Endothelial cell (in vitro differentiated cells): ENCODE measurements around the gene MYCBP2. TPM values are rescaled to one million over a fixed set of nuclear protein-coding genes. Genes with fewer than 3 reads are reported as not detected.

Source experiments
- DNase-seq: peaks from one replicate; pipeline ENCODE4 v3.0.0; 2021; ENCODE audit warnings: low spot score
- H3K27ac Mint-ChIP-seq: one replicate; pipeline ENCODE4 v1.8.0; 2021; ENCODE audit warnings: mixed read lengths, inconsistent platforms; ENCODE audit not compliant: unreplicated experiment
- H3K27me3 Mint-ChIP-seq: one replicate; pipeline ENCODE4 v1.8.0; 2021; ENCODE audit warnings: mild to moderate bottlenecking, moderate library complexity, mixed read lengths, inconsistent platforms; ENCODE audit not compliant: unreplicated experiment
- H3K36me3 Mint-ChIP-seq: one replicate; pipeline ENCODE4 v1.8.0; 2021; ENCODE audit warnings: mild to moderate bottlenecking, low read depth, mixed read lengths, inconsistent platforms; ENCODE audit not compliant: unreplicated experiment
- H3K4me1 Mint-ChIP-seq: one replicate; pipeline ENCODE4 v1.8.0; 2021; ENCODE audit warnings: mild to moderate bottlenecking, mixed read lengths, inconsistent platforms; ENCODE audit not compliant: unreplicated experiment
- H3K4me3 Mint-ChIP-seq: one replicate; pipeline ENCODE4 v1.8.0; 2021; ENCODE audit warnings: mild to moderate bottlenecking, mixed read lengths, inconsistent platforms; ENCODE audit not compliant: unreplicated experiment
- H3K9me3 Mint-ChIP-seq: one replicate; pipeline ENCODE4 v1.8.0; 2021; ENCODE audit warnings: mixed read lengths, inconsistent platforms; ENCODE audit not compliant: unreplicated experiment
- total RNA-seq: library from RNA; stranded (reverse); fragmentation: NEBNext Ultra II Directional; extraction: Animal tissue kit (Norgen Biotek cat#: 25700); gene quantifications from one replicate; pipeline ENCODE4 v1.2.1, GENCODE V29; 2021; ENCODE audit not compliant: unreplicated experiment
- TF ChIP-seq, protein P1 (sequence below): fragments of 200-600 bp; sonication (generic); IDR thresholded peaks from one replicate; pipeline ENCODE4 v1.5.0; 2021; ENCODE audit warnings: antibody characterized with exemption; ENCODE audit not compliant: unreplicated experiment

Gene MYCBP2
- total RNA-seq, 1 donor from 2014 or later = 94.7 TPM

DNA sequence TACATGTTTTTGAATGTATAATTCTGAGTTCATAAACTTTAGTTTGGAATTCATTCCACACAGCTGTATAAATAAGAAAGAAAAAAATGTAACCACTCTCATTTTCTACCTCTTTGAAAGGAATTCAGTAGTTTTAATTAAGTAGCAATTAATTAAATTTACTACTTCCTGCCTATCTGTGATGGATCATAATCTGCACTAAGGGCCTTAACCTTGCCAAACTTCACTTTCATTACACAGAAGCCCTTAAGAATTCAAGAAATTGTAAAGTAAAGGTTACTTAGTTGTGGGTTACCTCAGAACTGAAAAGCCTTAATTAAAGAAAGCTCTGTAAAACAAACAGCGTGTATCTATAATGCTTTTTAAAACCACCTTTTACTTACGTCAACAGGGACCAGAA is 188.1 kb downstream of the MYCBP2 start:
- Mint-ChIP-seq H3K9me3 (no peaks in the 10 kb centered on the region), H3K27ac (no peak overlapping the region), H3K36me3 (peaks cover 7% of the 10 kb centered on the region), H3K27me3 (no peaks in the 10 kb centered on the region), H3K4me1 (no peaks in the 10 kb centered on the region), H3K4me3 (no peak overlapping the region)
- TF ChIP-seq, protein P1, sequence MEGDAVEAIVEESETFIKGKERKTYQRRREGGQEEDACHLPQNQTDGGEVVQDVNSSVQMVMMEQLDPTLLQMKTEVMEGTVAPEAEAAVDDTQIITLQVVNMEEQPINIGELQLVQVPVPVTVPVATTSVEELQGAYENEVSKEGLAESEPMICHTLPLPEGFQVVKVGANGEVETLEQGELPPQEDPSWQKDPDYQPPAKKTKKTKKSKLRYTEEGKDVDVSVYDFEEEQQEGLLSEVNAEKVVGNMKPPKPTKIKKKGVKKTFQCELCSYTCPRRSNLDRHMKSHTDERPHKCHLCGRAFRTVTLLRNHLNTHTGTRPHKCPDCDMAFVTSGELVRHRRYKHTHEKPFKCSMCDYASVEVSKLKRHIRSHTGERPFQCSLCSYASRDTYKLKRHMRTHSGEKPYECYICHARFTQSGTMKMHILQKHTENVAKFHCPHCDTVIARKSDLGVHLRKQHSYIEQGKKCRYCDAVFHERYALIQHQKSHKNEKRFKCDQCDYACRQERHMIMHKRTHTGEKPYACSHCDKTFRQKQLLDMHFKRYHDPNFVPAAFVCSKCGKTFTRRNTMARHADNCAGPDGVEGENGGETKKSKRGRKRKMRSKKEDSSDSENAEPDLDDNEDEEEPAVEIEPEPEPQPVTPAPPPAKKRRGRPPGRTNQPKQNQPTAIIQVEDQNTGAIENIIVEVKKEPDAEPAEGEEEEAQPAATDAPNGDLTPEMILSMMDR = no peak
- DNase-seq = no peak

DNA sequence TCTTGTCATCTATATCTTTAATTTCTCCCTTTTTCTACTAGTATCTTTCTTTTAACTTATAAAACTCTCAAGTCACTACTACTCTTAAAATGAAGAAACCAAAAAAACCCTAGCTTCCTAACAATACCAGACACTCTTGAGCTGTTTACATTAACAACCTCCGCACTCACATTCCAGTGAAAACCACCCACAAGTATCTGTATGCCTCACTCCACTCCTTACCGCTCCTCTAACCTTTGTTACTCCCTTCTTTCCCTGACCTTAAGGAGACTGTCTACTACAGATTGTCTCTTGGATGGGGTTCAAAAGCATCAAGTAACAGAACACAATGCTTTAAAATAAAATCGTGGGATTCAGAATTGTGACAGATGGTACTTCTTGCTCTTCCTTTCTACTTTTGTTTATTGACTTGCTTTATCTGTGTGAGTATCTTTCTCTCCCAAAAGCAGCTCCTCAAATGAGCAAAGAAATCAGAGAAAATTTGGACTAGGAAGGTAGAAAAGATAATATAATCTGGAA is 189.9 kb downstream of the MYCBP2 start:
- H3K36me3 Mint-ChIP-seq = no peaks in the 10 kb centered on the region
- DNase-seq = no peak
- TF ChIP-seq, protein P1 = no peak
- no peak overlapping the region for H3K27ac Mint-ChIP-seq
- H3K4me3 Mint-ChIP-seq = no peak overlapping the region
- H3K9me3 Mint-ChIP-seq = no peaks in the 10 kb centered on the region
- no peaks in the 10 kb centered on the region for H3K4me1 Mint-ChIP-seq
- H3K27me3 Mint-ChIP-seq = no peaks in the 10 kb centered on the region

DNA sequence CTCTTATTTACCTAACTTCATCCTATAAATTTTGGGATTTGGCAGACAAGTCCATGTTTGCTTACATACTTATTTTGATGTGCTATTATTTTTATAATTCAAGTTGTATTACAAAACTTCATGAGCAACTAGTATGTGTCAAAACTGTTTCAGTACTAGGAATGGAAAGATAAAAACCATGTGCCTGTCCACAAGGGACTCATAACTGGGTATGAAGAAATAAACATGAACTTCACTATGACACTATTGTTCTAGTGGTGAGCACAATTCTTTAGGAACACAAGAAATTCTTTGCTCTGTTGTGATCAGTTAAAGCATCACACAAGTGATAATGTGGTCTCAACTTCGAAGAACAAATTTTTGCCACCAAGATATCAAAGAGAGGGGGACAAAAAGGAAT is 202.5 kb downstream of the MYCBP2 start:
- H3K4me3 Mint-ChIP-seq = no peak overlapping the region
- H3K9me3 Mint-ChIP-seq = no peaks in the 10 kb centered on the region
- no peak overlapping the region for H3K27ac Mint-ChIP-seq
- H3K36me3 Mint-ChIP-seq = peaks cover 3% of the 10 kb centered on the region
- DNase-seq = no peak
- H3K4me1 Mint-ChIP-seq = peaks cover 2% of the 10 kb centered on the region
- TF ChIP-seq, protein P1 = no peak
- no peaks in the 10 kb centered on the region for H3K27me3 Mint-ChIP-seq

DNA sequence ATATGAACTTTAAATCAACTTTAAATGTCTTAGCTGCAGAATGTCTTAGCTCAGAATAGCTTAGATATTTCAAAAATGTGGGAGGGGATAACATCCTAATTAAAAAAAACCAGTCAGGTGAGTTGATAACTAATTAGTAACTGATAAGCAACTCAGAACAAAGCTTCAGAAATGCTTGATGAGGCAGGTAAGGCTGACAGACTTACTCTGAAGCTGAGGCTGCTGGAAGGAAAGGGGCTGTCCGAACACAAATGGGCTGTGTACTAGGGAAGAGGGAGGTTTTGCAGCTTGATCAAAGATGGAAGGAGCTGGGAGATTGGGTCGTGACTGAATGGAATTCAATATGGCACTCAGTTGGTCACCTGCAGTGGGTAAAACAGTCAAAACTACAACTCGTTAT is 208.8 kb downstream of the MYCBP2 start:
- DNase-seq = no peak
- Mint-ChIP-seq H3K4me3 (no peak overlapping the region), H3K9me3 (no peaks in the 10 kb centered on the region)

DNA sequence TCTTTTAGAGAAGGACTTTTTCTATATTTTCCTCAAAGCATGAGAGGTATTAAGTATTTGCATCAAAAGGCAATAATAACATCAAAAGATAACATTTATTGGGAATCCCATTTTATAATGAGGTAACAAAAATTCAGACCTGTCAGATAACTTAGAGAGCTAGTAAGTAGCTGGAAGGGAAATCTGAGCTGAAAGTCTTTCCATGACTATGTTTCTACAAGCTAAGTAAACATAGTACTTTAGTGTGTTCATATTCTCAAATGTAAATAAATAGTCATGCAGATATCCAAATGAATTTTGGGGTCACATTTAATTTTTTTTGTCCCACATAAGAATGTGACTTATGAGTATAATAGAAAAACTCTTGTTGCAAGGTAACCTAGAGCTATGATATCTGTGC is 212.6 kb downstream of the MYCBP2 start:
- TF ChIP-seq, protein P1 = no peak
- no peak overlapping the region for H3K27ac Mint-ChIP-seq
- H3K4me3 Mint-ChIP-seq = no peak overlapping the region
- peaks cover 3% of the 10 kb centered on the region for H3K27me3 Mint-ChIP-seq
- DNase-seq = no peak
- no peaks in the 10 kb centered on the region for H3K4me1 Mint-ChIP-seq
- peaks cover 29% of the 10 kb centered on the region for H3K36me3 Mint-ChIP-seq
- H3K9me3 Mint-ChIP-seq = peaks cover 12% of the 10 kb centered on the region

More for the DNA sequence above, 208.8 kb downstream of the MYCBP2 start:
- H3K27ac Mint-ChIP-seq = no peak overlapping the region
- H3K27me3 Mint-ChIP-seq = no peaks in the 10 kb centered on the region
- H3K36me3 Mint-ChIP-seq = peaks cover 4% of the 10 kb centered on the region
- peaks cover 2% of the 10 kb centered on the region for H3K4me1 Mint-ChIP-seq
- TF ChIP-seq, protein P1 = no peak
